KOPT-K1 (cell line): ENCODE results near the gene CCDC14.

Experiments used
- H3K27ac ChIP-seq: fragments of 200-600 bp; sonication (generic); 2 replicates; pipeline ENCODE4 v1.5.1; 2016; ENCODE audit warnings: antibody characterized with exemption, mild to moderate bottlenecking, low read depth, low read length; ENCODE audit not compliant: poor library complexity, severe bottlenecking
- H3K36me3 ChIP-seq: fragments of 200-600 bp; sonication (generic); 2 replicates; pipeline ENCODE4 v1.5.1; 2017; ENCODE audit warnings: antibody characterized with exemption, mild to moderate bottlenecking, low read length, moderate library complexity; ENCODE audit not compliant: insufficient read depth
- H3K9me3 ChIP-seq: fragments of 200-600 bp; sonication (generic); 2 replicates; pipeline ENCODE4 v1.5.1; 2017; ENCODE audit warnings: antibody characterized with exemption, low read length, mild to moderate bottlenecking; ENCODE audit not compliant: insufficient read depth, poor library complexity, severe bottlenecking

CCDC14 gene

GRCh38 chr3:123947482-123947881 is 13.5 kb downstream of the CCDC14 start:
- Histone ChIP-seq H3K27ac (no peak overlapping the region), H3K36me3 (peaks cover 94% of the 10 kb centered on the region), H3K9me3 (no peaks in the 10 kb centered on the region)

- Histone ChIP-seq H3K27ac (no peak overlapping the region), H3K36me3 (peaks cover 92% of the 10 kb centered on the region), H3K9me3 (no peaks in the 10 kb centered on the region)
Observed at GRCh38 chr3:123941542-123941941, 19.5 kb downstream of the CCDC14 start.

GRCh38 chr3:123941121-123941520 is 19.9 kb downstream of the CCDC14 start:
- Histone ChIP-seq H3K36me3 (peaks cover 91% of the 10 kb centered on the region), H3K9me3 (no peaks in the 10 kb centered on the region), H3K27ac (no peak overlapping the region)

- peaks cover 78% of the 10 kb centered on the region for H3K36me3 ChIP-seq
- H3K27ac ChIP-seq, result no peak overlapping the region
- no peaks in the 10 kb centered on the region for H3K9me3 ChIP-seq
Observed at GRCh38 chr3:123939706-123940105, 21.3 kb downstream of the CCDC14 start.

GRCh38 chr3:123936400-123936799 is 24.6 kb downstream of the CCDC14 start:
- H3K9me3 ChIP-seq, result no peaks in the 10 kb centered on the region
- no peak overlapping the region for H3K27ac ChIP-seq
- peaks cover 68% of the 10 kb centered on the region for H3K36me3 ChIP-seq

GRCh38 chr3:123935830-123936229 is 25.2 kb downstream of the CCDC14 start:
- no peaks in the 10 kb centered on the region for H3K9me3 ChIP-seq
- peaks cover 68% of the 10 kb centered on the region for H3K36me3 ChIP-seq
- H3K27ac ChIP-seq, result no peak overlapping the region

GRCh38 chr3:123934250-123934649 is 26.8 kb downstream of the CCDC14 start:
- H3K27ac ChIP-seq, result no peak overlapping the region
- no peaks in the 10 kb centered on the region for H3K9me3 ChIP-seq
- peaks cover 72% of the 10 kb centered on the region for H3K36me3 ChIP-seq

GRCh38 chr3:123930445-123930844 is 30.6 kb downstream of the CCDC14 start:
- H3K36me3 ChIP-seq, result peaks cover 77% of the 10 kb centered on the region
- peaks cover 1% of the 10 kb centered on the region for H3K9me3 ChIP-seq
- no peak overlapping the region for H3K27ac ChIP-seq

- no peak overlapping the region for H3K27ac ChIP-seq
- H3K36me3 ChIP-seq, result peaks cover 89% of the 10 kb centered on the region
- peaks cover 10% of the 10 kb centered on the region for H3K9me3 ChIP-seq
Observed at GRCh38 chr3:123929325-123929724, 31.7 kb downstream of the CCDC14 start.

GRCh38 chr3:123926396-123926795 is 34.6 kb downstream of the CCDC14 start:
- Histone ChIP-seq H3K27ac (no peak overlapping the region), H3K36me3 (peaks cover 93% of the 10 kb centered on the region), H3K9me3 (peaks cover 35% of the 10 kb centered on the region)

GRCh38 chr3:123920868-123921267 is 40.2 kb downstream of the CCDC14 start:
- Histone ChIP-seq H3K9me3 (peaks cover 59% of the 10 kb centered on the region), H3K27ac (no peak overlapping the region), H3K36me3 (peaks cover 84% of the 10 kb centered on the region)

- Histone ChIP-seq H3K36me3 (peaks cover 82% of the 10 kb centered on the region), H3K27ac (no peak overlapping the region), H3K9me3 (peaks cover 57% of the 10 kb centered on the region)
Observed at GRCh38 chr3:123920383-123920782, 40.6 kb downstream of the CCDC14 start.

- Histone ChIP-seq H3K9me3 (peaks cover 49% of the 10 kb centered on the region), H3K36me3 (peaks cover 82% of the 10 kb centered on the region), H3K27ac (no peak overlapping the region)
Observed at GRCh38 chr3:123919353-123919752, 41.7 kb downstream of the CCDC14 start.

- peaks cover 41% of the 10 kb centered on the region for H3K36me3 ChIP-seq
- H3K9me3 ChIP-seq, result peaks cover 9% of the 10 kb centered on the region
- H3K27ac ChIP-seq, result no peak overlapping the region
Observed at GRCh38 chr3:123914829-123915228, 46.2 kb downstream of the CCDC14 start.

GRCh38 chr3:123909785-123910184 is 51.2 kb downstream of the CCDC14 start:
- H3K9me3 ChIP-seq, result no peaks in the 10 kb centered on the region
- H3K36me3 ChIP-seq, result peaks cover 5% of the 10 kb centered on the region
- H3K27ac ChIP-seq, result no peak overlapping the region

GRCh38 chr3:123907720-123908119 is 53.3 kb downstream of the CCDC14 start:
- no peak overlapping the region for H3K27ac ChIP-seq
- H3K9me3 ChIP-seq, result no peaks in the 10 kb centered on the region
- H3K36me3 ChIP-seq, result no peaks in the 10 kb centered on the region
